NCI-H748 treated with DMSO at 0.1 percent for 48 hours (cell line): ENCODE measurements around the gene RGMB.

Source experiments
- DNase-seq: peaks from one replicate; lab custom pipeline; 2025; lab: John Stamatoyannopoulos, UW

Gene RGMB

DNA sequence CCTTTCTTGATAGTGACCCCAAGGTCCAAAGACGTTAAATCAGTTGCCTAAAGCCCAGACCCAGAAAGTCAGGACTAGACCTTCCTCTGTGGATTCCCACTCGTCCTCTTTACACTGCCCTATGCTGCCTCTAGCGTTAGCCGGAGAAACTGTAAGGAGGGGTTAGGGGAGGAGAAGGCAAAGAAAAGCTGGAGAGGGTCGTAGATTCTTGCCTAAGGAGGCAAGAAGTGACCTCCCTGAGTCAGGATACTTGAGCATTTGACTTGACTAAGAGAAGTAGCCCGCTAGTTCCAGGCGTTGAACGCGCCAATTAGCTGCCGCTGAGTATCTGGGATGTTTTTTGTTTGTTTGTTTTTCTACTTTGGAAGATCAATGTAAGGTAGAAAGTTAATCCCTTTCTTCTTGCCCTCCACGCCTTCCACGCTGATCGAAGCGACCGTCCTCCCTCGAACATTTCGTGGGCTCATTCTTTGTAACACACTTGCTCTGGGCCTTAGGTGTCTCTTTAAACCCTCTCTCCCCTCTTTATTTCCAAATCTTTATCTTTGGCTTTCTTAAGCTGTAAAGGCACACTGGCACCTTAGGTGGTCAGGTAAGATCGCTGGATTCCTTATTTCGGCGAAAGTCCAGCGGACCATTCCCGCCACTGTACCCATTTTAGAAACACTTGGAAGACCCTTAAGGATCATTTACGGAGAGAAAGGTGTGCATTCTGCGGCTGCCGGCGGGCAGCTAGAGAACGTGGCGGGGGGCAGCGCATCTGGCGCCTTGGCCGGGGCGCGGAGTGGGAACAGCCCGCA lies 5.1 kb upstream of the RGMB start:
- DNase-seq, result peak; percentile 71

DNA sequence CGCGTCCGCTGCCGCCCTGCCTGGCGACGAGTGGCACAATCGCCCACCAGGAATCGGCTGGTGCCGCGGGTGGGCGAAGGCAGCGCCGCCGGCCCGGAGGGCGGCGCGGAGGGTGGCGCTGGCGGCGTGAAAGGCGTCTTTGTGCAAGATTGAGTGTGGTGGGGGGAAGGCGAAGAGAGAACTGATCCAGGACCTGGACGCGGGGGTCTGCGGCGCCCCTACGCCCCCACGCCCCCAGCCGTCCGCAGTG lies 4.6 kb upstream of the RGMB start:
- DNase-seq, result no peak

DNA sequence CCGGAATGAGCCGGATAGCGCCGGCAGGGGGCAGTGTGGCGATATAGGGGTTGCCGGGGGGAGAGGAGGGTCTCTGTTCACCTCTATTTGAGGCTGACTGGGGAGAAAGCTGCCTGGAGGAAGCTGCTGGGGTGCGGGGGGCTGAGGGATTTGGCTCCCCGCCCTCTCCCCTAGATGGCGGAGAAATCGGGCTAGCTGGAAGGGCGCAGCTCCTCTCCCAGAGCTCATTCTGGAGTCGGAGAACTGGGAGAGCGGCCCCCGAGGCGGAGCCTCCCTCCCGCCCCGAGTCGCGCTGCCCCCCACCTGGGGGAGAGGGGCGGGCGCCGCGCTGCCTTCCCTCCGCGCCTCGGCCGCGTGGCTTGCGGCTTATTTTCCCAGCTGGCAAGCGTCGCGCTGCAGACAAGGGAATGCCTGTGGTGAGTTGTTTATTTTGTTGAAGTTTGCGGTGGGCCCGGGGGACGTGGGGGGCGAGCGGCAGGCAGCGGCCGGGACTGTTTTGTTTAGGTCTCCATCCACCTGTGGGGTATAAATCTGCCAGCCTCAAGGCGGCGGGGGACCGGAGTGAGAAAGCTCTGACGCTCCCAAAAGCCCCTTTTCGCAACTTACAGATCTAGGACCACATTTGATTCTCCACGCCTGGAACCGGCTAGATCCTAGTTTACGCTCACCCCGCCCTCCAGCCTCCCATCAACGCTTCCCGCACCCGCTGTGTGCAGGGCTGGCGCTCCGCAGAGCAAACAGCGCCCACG lies 4.1 kb upstream of the RGMB start:
- peak; percentile 49 for DNase-seq

DNA sequence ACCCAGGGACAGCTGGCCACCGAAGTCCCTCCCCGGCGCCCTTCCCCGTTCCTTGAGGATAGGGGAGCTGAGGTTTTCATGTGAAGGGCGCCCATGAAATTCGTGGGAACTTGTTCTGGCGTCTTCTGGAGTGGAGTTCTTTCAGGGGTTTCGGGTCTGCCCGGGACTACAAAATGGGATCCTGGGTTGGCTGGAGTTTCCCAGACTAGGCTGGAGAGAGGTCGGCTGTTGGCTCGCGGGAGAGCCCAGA lies 3.6 kb upstream of the RGMB start:
- DNase-seq, result peak; percentile 69

DNA sequence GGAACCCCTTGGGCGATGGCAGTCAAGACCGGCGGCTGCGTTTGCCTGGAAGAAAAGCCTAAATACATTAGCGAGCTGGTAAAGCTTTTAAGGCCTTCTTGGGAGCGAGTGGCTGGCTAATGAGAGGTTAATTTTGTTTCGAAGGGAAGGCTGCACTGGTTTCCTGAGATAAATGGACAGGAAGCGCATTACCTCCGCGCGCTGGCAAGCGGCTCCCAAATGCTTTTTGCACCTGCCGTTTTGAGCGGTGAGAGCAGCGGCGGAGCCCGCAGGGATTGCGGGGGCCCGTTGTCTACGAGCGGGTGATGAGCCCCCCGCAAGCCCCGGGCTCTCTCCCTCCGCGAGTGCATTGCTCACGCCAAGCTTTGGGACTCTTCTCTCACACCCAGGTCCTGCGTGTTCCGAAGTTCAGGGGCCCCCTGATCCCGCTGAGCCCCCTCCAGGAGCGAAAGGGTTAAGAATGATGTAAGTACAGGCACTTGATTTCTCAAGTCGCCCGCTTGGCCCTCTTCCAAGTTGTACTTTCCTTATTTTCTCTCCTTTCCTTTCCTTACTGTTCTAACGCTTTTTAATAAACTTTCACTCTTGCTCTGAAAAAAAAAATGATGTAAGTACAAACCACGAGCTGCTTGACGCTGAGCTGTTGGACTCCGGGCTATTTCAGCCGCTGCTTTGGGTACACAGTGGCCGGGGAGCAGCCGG lies 3.1 kb upstream of the RGMB start:
- peak; percentile 69 for DNase-seq

DNA sequence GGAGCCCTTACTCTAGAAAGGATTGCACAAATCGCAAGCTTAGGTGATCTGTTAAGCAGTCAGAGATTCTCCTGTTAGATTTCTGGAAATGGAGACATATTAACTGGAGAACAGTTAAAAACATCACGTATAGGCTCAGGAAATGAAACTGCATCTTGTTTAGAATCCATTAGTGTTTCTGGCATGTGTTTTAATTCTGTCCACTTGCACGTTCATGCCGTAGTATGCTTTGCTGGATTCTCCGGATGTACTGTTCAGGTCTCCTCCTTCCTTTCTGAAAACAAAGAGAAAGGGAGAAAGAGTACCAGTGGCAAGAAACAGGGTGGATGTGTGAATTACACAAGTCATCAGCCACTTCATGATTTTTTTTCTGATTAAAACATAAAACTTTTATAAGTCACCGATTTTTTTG lies 2.5 kb upstream of the RGMB start:
- peak; percentile 56 for DNase-seq

DNA sequence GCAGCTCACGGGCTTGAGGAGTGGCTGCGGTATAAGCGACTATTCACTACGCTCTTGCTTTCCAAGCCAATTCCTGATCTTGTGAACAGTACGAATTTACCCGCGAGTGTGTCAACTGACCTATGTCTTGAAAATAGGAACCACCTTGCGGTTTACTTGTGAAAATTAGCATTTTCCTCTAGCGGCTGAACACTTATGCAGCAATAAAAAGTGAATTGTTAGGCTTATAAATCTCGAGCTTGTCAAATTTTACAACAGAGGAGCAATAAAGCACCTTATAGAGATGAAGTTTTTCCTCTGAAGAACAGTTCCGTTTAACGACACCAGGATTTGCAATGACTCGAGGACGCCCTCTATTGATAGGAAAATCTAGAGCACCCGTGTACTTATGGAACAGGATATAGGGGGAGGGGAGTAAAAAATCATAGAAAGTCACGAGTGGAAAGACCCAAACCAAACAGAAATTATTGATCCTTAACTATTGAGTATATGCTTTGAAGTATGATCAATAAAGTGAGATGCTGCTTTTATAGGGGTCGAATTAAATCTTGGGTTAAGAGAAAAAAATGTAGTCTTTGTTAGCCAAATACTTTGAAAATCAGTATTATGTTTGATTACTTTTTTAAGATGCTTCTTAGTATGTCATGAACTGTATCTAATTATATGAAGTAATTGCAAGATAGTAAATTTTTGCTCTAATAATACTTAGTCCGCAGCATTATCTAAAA lies 1.9 kb upstream of the RGMB start:
- DNase-seq, result peak; percentile 92

DNA sequence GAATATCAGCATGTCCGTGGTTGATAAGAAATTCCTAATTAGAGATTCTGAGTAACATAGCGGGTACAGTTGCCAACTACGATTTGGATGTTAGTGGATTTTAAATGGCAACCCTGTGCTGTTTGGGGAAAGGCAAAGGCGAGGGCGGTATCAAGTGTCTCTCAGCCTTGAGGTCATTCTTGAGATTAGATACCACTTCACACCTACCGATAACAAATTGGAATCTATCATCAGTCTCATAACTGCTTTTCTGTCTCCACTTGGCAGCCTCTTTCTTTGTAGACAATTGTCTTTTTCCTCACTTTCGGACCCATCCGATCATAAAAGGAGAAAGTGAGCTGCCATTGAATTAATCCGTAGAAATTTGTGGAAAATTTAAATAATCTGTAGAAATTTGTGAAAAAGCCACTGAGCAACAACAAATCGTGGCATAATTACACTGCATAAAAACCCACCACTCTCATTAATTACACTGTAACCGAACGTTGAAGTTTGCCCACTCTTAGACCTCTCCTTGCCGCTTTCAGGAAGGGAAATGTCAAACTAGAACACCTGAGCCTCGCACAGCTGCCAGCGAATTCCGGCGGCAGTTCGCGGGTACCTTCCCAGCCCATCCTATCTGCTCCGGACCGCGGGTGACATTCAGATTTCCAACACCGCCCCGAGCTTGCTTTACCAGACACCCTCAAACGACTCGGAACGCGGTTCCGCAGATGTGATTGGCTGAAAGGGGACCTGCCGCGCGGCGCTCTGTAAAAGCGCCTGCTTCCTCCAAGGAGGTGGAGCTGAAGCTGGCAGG lies 849 bp upstream of the RGMB start:
- peak; percentile 80 for DNase-seq

DNA sequence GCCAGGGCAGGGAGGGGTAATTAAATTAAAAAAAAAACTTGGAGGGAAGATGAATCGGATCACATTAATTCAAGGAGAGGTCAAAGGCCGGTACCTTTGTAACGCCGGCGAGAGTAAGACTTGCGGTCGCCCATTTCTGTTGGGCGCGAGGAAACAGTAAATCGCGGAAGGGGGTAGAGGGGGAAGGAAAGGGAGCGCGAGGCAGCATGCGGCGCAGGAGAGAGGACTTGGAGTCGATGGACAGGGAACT lies 324 bp upstream of the RGMB start:
- DNase-seq, result no peak

DNA sequence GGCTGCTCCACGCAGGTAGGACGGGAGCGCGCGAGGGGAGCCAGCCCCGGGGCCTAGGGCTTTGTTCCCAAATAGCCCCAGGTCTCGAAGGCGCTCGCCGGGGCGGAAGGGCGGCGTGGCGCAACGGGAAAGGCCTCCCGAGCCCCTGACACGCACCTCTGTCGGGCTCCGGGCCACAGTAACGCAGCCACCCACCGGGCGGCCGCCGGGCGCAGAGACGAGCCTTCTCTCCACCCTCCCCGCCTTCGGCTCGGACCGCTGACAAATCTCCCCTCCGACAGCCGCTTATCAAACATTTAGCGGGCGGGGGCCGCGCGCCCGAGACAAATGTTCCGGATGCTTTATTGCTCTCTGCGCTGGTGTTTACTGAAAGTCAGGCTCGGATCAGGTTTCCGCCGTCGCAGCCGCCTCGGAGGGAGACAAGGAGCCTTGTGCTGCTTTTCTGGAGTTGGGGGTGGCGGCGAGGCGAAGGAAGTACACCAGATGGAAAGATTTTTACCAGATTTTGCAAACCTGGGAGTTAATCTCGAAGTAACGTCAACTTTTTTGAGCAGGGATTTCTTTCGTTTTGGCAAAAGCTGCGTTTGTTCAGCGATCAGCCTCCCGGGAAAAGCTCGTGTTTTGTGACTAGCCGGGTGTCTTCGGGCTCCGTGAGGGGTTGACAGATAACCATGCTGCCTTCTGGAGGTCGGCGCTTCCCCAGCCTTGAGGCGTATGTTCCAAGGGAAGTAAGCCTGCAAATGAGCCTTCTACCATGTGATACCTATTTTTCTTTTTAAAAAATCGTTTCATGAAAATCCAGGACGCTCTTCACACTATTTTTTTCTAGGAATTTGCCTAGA lies 950 bp downstream of the RGMB start:
- DNase-seq, result peak; percentile 75

DNA sequence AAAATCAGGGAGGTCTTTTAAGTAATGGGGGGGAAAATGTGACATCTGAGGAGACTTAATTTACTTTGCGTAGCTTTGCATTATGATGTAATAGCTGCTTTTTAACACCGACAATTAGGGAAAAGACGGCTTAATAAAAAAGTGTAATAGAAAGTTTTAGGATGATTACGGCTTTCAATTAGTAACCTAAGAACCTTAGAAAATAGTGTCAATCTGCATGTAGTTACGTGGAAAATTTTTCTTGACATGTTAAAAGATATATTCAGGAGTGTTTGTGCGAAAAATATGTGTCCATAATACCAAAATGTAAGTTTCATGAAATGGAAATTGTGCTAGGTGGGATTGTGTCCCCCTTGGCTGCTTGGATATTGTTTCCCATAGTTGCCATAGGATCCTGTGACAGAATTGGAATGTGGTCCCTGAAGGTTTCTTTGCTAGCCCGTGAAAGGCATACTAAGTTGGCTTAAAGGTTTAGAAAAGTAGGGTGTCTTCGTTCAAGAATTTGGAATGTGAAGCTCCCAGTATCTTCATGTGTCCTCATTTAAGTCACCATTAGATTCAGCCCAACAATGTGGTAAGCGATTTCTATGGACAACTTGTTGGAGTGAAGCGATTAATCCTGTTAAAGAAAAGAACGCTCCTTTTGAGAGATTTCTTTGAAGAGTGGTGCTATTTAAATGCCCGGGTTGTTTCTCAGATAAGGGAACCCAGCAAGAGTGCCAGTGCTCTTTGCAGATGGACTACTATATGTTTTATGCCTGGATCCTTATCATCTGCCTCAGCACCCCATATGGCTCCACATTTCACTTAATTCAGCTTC lies 2.0 kb downstream of the RGMB start:
- no peak for DNase-seq

DNA sequence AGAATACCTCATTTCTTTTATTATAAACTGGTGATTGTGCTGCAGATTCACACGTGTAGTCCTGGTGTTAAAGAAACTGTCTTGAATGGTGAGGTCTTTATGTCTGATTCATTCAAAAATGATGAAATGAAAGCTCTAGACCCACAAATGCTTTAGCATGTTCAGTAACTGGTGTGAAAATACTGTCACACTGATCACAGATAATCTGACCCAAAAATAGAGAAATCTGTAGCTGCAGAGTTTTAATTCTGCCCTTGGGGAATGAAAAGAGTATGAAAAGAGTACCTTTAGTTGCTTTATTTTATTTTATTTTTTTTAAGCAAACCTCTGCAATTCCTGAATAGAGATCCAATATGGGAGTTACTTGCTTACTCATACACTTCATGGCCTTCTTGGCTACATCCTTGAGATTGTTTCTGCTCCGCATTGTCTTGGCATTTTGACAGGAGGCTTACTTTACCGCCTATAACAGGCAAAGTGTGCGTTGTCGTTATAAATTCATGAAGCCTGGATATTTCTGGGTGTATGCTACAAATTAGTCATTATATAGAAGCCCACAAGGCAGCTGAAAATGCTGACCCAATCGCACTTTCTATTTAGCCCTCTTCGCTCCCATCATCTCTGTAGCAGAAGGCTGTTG lies 2.7 kb downstream of the RGMB start:
- no peak for DNase-seq

DNA sequence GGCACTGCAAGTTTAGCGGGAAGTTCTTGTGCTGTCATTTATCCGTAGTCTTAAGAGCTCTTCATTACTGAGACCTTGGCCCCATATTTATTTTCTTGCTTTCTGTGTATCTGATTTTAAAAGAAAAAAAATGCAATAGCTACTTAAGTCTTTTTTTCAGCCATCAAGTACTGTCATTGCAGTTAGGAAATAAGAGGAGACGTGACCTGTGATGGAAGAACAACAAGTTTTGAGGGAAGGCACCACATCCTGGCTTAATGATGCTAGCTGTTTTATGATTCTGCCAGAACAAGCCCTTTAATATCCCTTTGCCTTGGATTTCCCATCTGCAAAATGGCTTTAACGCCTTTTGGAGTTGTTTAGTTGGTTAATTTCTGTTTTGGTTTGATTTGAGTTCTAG lies 3.8 kb downstream of the RGMB start:
- no peak for DNase-seq

DNA sequence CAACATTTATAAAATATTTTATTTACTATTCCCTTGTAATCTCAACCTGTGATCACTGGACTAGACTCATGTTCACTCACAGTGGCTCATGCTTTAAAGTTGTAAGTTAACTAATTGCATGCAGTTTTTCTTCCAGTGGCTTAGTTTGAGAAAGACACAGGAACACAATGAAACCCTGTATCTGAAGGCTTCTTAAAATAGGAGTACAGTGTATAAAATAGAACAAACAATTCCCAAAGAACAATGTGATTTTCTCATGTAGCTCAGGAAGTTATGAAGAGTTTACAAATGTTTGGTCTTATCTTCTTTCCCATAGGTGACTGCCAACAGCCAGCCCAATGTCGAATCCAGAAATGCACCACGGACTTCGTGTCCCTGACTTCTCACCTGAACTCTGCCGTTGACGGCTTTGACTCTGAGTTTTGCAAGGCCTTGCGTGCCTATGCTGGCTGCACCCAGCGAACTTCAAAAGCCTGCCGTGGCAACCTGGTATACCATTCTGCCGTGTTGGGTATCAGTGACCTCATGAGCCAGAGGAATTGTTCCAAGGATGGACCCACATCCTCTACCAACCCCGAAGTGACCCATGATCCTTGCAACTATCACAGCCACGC lies 5.9 kb downstream of the RGMB start:
- no peak for DNase-seq

DNA sequence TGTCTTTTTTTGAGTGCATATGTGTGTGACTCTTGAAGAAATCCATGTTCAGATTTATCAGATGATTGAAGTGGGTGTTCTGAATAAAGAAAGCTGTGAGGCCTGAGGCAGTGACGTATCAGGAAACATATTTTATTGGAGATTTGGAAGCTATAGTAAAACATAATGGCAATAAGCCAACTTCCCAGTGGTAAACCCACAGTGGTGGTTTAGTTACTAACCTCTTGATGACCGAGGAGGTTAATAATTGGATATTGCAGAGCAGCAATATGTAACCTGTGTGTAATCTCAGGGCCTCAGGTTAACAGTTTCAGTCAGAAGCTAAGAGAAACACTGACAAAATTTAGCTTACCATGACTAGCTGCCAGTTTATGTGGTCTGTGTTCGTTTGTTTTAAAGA lies 6.9 kb downstream of the RGMB start:
- no peak for DNase-seq

DNA sequence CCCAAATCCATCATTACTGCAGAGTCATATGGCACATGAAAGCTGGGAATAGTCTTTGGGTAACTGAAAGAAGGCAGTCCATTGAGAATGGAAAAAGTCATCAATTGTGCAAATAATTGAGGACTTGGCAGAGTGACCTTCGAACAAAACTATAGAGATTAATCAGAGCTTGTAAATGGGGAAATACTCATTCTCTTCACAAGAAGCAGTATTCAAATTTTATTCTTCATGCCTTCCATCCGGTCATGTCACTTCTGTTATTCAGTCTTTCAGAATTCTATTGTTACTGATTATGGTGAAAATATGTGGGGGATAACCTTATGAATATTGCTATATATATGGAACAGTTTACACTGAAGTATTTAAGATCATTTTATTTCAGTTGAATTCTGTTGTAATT lies 8.1 kb downstream of the RGMB start:
- DNase-seq, result no peak

DNA sequence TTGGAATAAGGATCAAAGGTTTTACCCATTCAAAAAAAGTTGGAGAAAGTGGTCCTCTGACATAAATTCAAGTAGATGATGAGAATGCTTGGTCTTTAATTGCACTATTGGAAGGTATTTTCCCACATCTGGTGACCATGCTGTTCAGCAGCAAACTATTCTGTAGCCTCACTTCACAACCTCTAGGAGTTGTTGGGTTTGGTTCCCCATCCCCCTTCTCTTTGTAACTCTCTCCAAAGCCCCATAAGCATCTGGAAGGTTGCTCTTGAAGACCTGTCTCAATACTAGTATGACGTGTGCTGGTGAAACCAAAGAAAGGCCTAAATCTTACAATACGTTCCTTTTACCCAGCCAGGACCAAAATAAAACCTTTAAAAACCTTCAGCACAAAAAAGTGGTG lies 8.5 kb downstream of the RGMB start:
- DNase-seq, result no peak

DNA sequence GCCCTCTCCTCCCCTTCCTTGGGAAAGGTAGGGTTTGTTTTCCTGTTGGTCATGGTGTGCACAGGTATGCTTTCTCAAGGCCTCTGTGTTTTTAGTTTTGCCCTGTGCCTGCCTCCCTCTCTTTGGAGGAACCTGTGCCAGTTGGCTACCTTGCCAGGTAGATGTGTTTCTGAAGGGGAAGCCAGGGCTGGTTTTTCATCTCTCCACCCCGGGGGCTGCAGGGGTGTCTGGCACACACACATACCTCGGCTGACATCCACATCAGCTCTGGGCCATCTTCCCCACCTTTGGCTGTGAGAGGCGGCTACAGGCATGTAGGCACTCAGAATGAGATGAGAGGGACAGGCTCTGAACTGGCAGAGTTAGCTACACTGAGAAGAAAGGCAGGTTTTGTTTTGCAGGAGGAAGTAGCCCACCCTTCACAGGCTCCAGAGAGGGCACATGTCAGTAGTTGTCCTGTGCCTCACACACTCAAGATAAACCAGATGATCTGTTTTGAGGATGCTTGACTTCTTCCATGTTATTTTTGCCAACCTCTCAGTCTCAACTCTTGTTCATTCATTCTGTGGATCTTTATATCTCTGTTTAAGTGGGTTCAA lies 9.7 kb downstream of the RGMB start:
- no peak for DNase-seq

DNA sequence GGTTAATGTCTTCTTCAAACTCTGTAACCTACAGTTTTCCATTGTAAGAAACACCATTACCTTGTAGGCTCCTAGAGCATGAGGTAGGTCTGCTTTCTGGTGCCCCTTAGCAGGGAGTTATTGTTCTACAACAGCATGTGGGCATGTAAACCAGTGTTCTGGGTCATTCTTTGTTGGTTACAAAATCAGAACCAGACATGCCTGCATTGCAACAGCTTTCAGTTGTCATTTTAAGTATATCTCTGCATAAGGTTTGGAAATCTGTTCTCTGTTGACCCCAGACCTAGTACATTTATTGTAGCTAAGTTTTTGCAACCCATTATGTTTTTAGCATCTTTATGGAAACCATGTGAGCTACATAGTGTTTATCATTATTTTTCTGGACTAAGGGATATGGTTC lies 10.9 kb downstream of the RGMB start:
- DNase-seq, result no peak
